ELR (cell line): ENCODE measurements around the gene LDLRAD4.
A peak's percentile ranks its signal among the peaks of the same experiment; 100 is the strongest.

Experiments used
- DNase-seq: peaks from one replicate; pipeline ENCODE4 v3.0.0-alpha.2; 2015; ENCODE audit warnings: low read depth

Gene LDLRAD4

GRCh38 chr18:13430663-13431062 is 212.1 kb downstream of the LDLRAD4 start:
- DNase-seq = no peak

DNA sequence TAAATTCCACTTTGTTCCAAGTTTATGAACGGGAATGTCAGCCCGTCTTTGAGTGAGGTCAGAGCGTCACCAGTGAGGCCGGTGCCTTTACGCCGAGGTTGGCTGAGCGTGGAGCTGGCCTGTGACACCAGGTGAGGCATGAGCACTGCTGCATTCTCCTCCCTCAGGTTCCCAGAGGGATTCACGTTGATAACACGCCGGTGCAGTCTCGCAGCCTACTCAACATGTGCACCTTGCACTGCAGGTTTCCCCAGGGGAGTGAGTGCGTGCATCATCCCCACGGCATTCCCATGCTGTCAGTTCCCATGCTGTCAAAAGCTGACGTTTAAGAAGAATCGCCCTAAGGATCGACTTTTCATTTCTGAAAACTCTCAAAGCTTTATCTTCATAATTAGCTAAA is 213.3 kb downstream of the LDLRAD4 start:
- DNase-seq = no peak

DNA sequence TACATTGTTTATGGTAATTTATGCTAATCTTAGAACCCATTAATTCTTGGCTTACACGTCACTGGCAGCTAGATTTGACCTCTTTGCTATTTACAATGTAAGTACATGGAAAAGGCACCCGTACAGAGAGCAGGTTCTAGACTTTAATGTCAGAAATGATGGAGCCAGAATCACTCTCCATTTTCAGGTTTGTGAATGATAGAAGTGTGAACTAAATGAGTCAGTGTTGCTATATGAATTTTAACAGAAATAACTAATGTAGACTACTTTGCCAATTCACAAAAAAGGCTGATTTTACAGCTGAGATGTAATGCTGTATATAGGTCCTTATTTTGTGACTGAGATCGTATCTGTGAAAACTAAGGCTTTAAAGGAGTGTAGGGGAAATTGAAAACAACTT is 214.6 kb downstream of the LDLRAD4 start:
- no peak for DNase-seq

DNA sequence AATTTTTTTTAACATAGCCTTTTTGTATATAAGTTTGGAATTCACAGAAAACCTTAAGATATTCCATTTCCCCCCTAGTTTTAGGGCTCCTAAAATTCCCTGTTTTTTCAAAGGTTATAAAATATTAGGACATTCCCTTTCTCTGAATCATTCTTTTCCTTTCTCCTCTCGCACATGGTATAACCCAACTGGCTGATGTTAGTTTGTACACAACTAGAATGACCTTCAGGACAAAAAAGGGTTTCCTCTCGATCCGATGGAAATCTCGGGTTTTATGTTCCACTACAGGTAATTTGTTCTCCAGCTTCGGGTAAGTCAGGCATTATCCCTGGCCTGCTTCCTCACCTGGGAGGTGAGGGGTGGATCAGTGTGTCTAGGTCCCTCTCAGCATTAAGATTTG is 215.1 kb downstream of the LDLRAD4 start:
- no peak for DNase-seq

DNA sequence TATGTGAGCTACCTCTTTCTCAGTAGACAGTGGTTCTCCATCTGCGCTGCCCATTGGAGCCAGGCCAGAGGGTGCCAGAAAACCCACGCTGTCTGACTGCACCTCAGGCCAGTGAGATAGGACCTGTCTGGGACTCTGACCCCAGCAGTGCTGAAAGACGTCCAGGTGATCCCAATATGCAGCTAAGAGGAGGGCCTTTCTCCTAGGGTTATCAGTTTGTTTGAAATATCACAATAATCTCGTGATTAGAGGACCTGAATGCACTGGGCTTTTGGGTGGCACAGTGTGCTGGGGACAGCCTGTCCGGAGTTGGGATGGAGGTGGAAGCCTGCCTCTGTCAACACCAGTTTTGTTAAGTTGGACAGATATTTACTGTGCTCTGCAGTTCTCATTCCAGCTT is 216.3 kb downstream of the LDLRAD4 start:
- DNase-seq = no peak

DNA sequence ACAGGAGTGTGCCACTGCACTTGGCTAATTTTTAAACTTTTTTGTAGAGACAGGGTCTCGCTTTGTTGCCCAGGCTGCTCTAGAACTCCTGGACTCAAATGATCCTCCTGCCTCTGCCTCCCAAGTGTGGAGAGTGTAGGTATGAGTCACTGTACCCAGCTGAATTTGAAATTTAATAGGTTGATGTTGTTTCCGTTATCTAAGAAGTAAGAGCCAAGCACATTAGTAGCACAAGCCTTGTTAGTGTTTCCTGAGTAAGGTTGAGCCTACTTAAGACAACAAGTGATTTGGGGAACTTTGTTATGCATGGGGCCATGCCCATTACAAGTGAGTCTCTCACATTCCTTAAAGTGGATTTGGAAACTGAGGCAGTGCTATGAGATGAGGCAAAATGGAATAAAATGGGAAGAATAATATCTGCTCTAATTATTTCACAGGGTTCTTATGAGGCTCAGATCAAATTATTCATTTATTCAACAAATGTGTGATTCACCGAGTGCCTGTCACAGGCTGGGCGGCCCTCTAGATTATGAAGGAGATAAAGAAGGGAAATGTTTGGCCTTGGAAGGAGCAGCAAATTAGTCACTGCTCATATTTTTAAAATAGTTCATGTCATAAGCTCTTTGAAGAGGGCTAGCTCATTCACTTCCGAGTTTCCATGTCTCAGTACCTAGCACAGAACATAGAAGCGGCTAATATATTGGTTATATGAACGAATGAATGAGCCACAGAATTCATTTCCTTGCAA is 217.2 kb downstream of the LDLRAD4 start:
- peak; percentile 63 for DNase-seq

GRCh38 chr18:13436576-13436975 is 218.0 kb downstream of the LDLRAD4 start:
- DNase-seq = no peak

GRCh38 chr18:13437034-13437433 is 218.5 kb downstream of the LDLRAD4 start:
- no peak for DNase-seq

DNA sequence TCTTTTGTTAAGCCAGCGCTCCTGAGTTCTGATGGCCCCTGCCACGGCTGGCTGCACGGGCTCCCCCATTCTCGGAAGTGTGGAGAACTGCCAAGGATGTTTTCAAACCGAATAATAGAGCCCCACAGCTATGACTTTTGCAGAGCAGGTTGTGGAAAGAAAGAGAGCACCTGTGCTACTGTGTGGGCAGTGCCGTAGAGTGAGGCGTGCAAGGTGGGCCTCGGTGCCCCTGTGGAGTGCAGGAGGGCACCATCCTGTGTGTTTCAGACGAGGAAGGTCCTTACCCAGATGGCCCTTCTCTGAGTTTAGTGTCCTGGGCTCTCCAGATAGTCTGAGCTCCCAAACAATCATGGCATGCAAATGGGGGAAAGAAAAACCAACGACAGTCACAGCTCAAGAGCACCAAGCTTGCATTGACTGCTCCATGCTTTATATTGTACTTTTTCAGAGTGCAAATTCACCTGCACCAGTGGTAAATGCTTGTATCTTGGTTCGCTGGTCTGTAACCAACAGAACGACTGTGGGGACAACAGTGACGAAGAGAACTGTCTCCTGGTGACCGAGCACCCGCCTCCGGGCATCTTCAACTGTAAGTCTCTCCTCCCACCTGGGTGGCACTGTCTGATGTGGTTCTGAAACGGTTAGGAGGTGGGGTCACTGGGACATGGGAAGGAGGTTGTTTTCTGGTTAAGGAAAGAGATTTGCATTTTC is 219.4 kb downstream of the LDLRAD4 start:
- no peak for DNase-seq

DNA sequence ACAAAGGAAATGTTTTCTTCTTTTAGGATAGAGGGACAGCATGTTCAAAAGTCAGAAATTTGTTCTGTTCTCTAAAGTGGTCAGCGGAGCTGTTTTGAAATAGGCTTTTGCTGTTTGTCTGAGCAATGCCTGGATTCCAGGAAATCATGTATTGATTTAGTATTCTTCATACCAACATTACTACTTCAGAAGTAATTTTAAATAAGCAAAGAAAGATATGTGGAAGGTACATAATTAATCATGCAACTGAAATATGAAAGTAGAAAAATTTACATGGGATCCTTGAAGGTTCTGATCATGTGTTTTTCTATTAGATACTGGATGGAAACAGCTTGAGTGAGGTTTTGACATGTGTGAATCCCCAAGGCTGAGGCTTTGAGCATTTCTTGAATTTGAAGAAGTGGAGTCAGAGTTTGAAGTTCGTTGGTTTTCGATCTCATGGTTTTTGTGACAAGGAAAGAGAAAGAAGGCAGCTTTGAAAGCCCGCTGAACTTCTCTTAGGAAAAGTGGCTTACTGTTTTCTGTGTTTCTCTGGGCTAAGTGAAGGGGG is 220.0 kb downstream of the LDLRAD4 start:
- DNase-seq = no peak

GRCh38 chr18:13439461-13439860 is 220.9 kb downstream of the LDLRAD4 start:
- DNase-seq = no peak

GRCh38 chr18:13440277-13441248 is 222.0 kb downstream of the LDLRAD4 start:
- no peak for DNase-seq

GRCh38 chr18:13441736-13442135 is 223.2 kb downstream of the LDLRAD4 start:
- DNase-seq = no peak

DNA sequence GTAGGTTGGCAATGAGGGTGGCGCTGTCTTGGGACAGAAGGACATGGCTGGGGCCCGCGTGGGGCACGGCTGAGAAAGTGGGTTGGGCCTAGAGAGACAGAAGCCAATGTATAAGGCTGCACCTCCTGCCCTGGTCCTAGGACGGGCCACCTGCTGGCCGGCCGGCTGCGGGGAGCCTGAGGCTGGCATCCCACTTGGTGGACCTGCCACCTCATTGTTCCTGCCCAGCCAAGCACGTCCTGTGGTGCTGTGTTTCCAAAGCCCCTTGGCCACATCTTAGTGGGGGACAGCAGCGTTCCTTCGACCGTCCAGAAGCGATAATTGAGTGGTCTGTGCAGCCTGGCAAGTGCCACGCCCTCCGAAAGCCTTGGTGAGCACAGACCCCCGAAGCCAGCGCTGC is 223.9 kb downstream of the LDLRAD4 start:
- DNase-seq = no peak

GRCh38 chr18:13443552-13443951 is 225.0 kb downstream of the LDLRAD4 start:
- DNase-seq = no peak

DNA sequence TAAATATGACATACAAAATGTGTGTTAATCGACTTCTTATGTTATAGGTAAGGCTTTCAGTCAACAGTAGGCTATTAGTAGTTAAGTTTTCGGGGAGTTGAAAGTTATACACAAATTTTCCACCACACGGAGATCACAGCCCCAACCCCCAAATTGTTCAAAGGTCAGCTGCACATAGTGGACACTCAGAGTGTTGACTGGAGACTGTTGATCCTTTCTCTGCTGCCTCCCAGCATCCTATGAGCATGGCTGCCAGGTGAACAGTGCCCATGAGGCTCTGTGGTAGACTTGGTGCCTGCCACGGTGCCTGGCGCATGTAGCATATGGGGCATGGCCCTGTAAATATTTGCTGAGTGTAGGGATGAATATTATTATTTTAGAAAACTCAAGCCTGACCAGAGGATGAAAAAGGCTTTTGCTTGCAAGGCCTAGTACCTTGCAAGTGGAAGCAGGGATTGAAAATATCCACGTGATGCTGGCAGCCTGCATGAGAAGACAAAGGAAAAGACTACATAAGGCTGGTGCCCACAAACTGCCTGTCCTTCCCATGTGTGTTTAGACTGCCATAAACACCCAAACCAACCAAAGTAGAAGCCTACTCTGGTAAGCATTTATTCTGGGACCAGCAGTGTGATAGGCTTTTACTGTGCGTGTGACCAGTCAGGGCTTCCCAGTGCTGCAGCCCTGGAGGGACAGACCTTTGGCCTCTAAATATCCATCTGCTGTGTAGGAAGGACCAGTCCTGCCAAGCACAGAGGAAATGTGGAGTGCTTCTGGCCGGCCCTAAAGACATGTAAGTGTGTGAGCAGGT is 226.1 kb downstream of the LDLRAD4 start:
- no peak for DNase-seq

GRCh38 chr18:13445241-13445897 is 226.8 kb downstream of the LDLRAD4 start:
- no peak for DNase-seq

DNA sequence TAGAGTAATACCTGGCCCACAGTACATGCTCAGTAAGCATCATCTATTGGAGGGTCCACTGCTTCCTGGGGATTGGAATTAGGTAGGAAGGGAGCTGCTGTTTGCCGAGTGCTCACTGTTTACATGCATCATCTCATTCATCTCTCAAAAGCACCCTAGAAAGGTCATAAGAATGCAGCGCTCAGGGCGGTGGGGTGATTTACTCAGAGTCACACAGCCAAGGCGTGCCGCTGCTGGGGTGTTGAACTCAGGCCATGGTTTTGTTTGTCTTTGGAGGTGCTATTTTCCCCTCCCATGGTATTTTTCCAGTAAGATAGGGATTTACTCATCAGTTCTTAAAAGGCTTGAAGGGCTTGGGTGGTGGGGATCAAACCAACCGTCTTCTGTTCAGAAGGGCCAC is 227.5 kb downstream of the LDLRAD4 start:
- DNase-seq = no peak

GRCh38 chr18:13446610-13447461 is 228.3 kb downstream of the LDLRAD4 start:
- DNase-seq = no peak
